ENCODE results near the gene SEM1. TPM values are rescaled to one million over a fixed set of nuclear protein-coding genes. Genes with fewer than 3 reads are reported as not detected.
"Not testable (repeated sequence)": the region's sequence is repeated elsewhere in the genome, so short reads cannot be mapped to it uniquely, and the experiment has no call there.

Gene SEM1
- total RNA-seq, 1 experiment from 2014 or later = 131 TPM

- H3F3A ChIP-seq (ENCODE audit: insufficient read depth, low read depth) = no peaks in the 10 kb centered on the region
- H3K27ac ChIP-seq = no peak overlapping the region
Observed at GRCh38 chr7:96701258-96701657, 8.4 kb downstream of the SEM1 start.

GRCh38 chr7:96700516-96700915 is 9.1 kb downstream of the SEM1 start:
- peaks cover 50% of the 10 kb centered on the region for H4K20me1 ChIP-seq (ENCODE audit: insufficient read depth)
- TF ChIP-seq CTCF (conservative IDR thresholded peaks at IDR 0.05) = no peak
- TF ChIP-seq EZH2 (IDR thresholded peaks at IDR 0.05; ENCODE audit: low read depth) = no peak
- H3K79me2 ChIP-seq (ENCODE audit: low read depth) = peaks cover 97% of the 10 kb centered on the region
- H3K4me2 ChIP-seq = no peak overlapping the region
- H3K9me3 ChIP-seq (ENCODE audit: insufficient read depth, low read depth) = no peaks in the 10 kb centered on the region
- ChIA-PET POLR2A (ENCODE audit: unreplicated experiment) (no interaction called here), CTCF (no interaction called here)
- peaks cover 14% of the 10 kb centered on the region for H3K4me1 ChIP-seq (replicated peaks; ENCODE audit: insufficient read depth)
- no peak for DNase-seq
- no peaks in the 10 kb centered on the region for H3K27me3 ChIP-seq (ENCODE audit: insufficient read depth, low read depth)
- no peak overlapping the region for H2AFZ ChIP-seq
- H3K4me3 ChIP-seq = no peak overlapping the region
- BruUV-seq (replicated peaks) = no TSS peak
- H3K36me3 ChIP-seq (ENCODE audit: low read depth) = peaks cover 27% of the 10 kb centered on the region; the same call in 1 of the 2 replicates
- H3F3A ChIP-seq (ENCODE audit: insufficient read depth, low read depth) = no peaks in the 10 kb centered on the region
- H3K27ac ChIP-seq = no peak overlapping the region
- H3K9me2 ChIP-seq (ENCODE audit: insufficient read depth) = no peaks in the 10 kb centered on the region
- intact Hi-C loops (cut with micrococcal nuclease; ENCODE audit: unreplicated experiment) = loop anchor here (10.0 kb wide), 1 partner anchor 616 kb away; no protein-coding TSS in a partner anchor

More at GRCh38 chr7:96701258-96701657, 8.4 kb downstream of the SEM1 start:
- intact Hi-C loops (cut with micrococcal nuclease; ENCODE audit: unreplicated experiment) = loop anchor here (10.0 kb wide), 1 partner anchor 616 kb away; no protein-coding TSS in a partner anchor
- POLR2A ChIA-PET (ENCODE audit: unreplicated experiment) = no interaction called here
- no peak for DNase-seq
- TF ChIP-seq CTCF (conservative IDR thresholded peaks at IDR 0.05) = no peak
- no peak for TF ChIP-seq EZH2 (IDR thresholded peaks at IDR 0.05; ENCODE audit: low read depth)
- Histone ChIP-seq H2AFZ (no peak overlapping the region), H3K4me1 (replicated peaks; ENCODE audit: insufficient read depth) (peaks cover 14% of the 10 kb centered on the region), H3K4me2 (0 out of 2 replicates have a peak overlapping the region, but pooled peaks have one; percentile 50), H3K9me2 (ENCODE audit: insufficient read depth) (no peaks in the 10 kb centered on the region), H4K20me1 (ENCODE audit: insufficient read depth) (peaks cover 47% of the 10 kb centered on the region), H3K36me3 (ENCODE audit: low read depth) (peaks cover 27% of the 10 kb centered on the region; the same call in 1 of the 2 replicates), H3K27me3 (ENCODE audit: insufficient read depth, low read depth) (no peaks in the 10 kb centered on the region), H3K4me3 (no peak overlapping the region), H3K9me3 (ENCODE audit: insufficient read depth, low read depth) (no peaks in the 10 kb centered on the region), H3K79me2 (ENCODE audit: low read depth) (peaks cover 98% of the 10 kb centered on the region)
- BruUV-seq (replicated peaks) = no TSS peak
- CTCF ChIA-PET = no interaction called here

GRCh38 chr7:96699219-96699871 is 10.3 kb downstream of the SEM1 start:
- intact Hi-C loops (cut with micrococcal nuclease; ENCODE audit: unreplicated experiment) = no loop called here
- Histone ChIP-seq H3K36me3 (ENCODE audit: low read depth) (peaks cover 21% of the 10 kb centered on the region; the same call in 1 of the 2 replicates), H3K79me2 (ENCODE audit: low read depth) (peaks cover 96% of the 10 kb centered on the region), H3K9me3 (ENCODE audit: insufficient read depth, low read depth) (no peaks in the 10 kb centered on the region), H3F3A (ENCODE audit: insufficient read depth, low read depth) (no peaks in the 10 kb centered on the region), H2AFZ (no peak overlapping the region), H3K27ac (no peak overlapping the region), H3K9me2 (ENCODE audit: insufficient read depth) (no peaks in the 10 kb centered on the region), H3K27me3 (ENCODE audit: insufficient read depth, low read depth) (no peaks in the 10 kb centered on the region), H3K4me1 (replicated peaks; ENCODE audit: insufficient read depth) (peaks cover 14% of the 10 kb centered on the region), H3K4me3 (no peak overlapping the region), H3K4me2 (no peak overlapping the region), H4K20me1 (ENCODE audit: insufficient read depth) (peaks cover 49% of the 10 kb centered on the region)
- BruUV-seq (replicated peaks) = no TSS peak
- DNase-seq = no peak
- CTCF ChIA-PET = no interaction called here
- POLR2A ChIA-PET (ENCODE audit: unreplicated experiment) = no interaction called here
- no peak for TF ChIP-seq CTCF (conservative IDR thresholded peaks at IDR 0.05)
- TF ChIP-seq EZH2 (IDR thresholded peaks at IDR 0.05; ENCODE audit: low read depth) = no peak

GRCh38 chr7:96698449-96698848 is 11.2 kb downstream of the SEM1 start:
- peaks cover 14% of the 10 kb centered on the region for H3K4me1 ChIP-seq (replicated peaks; ENCODE audit: insufficient read depth)
- H3K9me3 ChIP-seq (ENCODE audit: insufficient read depth, low read depth); H3K4me3 ChIP-seq; intact Hi-C loops (cut with micrococcal nuclease; ENCODE audit: unreplicated experiment); H3K9me2 ChIP-seq (ENCODE audit: insufficient read depth); BruUV-seq (replicated peaks); CTCF ChIA-PET; POLR2A ChIA-PET (ENCODE audit: unreplicated experiment); DNase-seq; H3K4me2 ChIP-seq; H2AFZ ChIP-seq; H3K27me3 ChIP-seq (ENCODE audit: insufficient read depth, low read depth); H3K27ac ChIP-seq; H3F3A ChIP-seq (ENCODE audit: insufficient read depth, low read depth): not testable (repeated sequence)
- H3K79me2 ChIP-seq (ENCODE audit: low read depth) = peaks cover 93% of the 10 kb centered on the region
- H3K36me3 ChIP-seq (ENCODE audit: low read depth) = peaks cover 21% of the 10 kb centered on the region; the same call in 1 of the 2 replicates
- H4K20me1 ChIP-seq (ENCODE audit: insufficient read depth) = peaks cover 49% of the 10 kb centered on the region
